Measurements from ENCODE around the gene BMP7.
A peak's percentile ranks its signal among the peaks of the same experiment; 100 is the strongest.

BMP7 gene

DNA sequence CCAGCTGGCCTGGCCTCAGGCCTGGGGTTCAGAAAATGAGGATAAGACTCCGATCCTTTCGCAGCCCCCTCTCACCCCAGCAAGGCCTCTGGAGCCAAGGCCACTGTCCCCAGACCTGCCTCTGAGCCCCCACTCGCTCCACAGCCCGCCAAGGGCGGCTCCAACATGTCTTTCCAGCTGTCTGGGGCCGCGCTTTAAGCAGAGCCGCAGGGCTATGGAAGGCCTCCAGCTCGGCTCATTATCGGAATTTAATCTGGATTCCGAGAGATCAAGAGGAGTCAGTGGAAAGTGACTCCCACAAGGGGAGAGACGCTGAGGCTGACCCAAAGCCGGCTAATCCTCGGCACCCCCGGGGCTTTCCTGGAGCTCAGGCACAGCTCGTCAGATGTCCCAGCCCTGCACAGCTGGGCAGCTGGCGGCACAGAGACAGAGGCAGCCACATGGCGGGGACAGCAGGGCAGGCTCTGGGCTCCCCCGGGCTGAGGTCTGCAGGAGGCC lies 41.8 kb downstream of the BMP7 start:
- DNase-seq: no peak

DNA sequence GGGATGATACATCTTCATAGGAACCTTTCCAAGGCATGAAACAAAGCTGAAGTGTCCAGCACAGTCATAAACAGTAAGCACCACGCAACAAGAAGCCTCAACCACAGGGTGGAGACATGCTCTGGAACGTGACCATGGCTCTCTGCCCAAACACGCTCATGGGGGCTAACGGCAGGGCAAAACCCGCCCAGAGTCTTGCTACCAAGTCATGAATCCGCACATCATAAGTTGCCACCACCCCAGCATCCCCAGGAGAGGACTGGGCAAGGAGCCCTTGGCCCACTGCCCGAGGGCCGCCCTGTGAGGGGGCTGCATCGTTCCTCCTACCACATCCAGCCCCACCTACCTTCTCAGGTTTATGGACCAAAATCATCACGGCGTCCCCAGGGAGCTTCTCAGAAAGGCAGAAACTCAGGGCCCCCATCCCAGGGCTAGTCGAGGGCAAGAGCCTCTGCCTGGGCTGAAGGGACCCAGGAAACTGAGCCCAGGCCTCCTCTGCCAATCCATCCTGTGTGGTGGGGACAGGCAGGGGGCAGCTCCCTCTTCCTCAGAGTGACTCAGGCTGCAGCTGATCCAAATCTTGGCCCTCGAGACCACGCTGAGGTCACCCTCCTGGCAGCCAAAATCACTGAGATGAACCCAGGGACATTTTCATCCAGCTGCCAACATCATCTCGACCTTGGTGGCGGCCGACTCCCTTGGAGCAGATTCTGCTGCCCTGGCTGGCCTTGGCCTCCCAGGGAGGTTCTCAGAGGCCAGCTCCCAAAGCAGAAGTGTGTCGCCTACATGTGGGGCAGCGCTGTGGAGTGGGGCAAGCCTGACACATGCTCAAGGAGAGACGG lies 42.6 kb downstream of the BMP7 start:
- DNase-seq: no peak

DNA sequence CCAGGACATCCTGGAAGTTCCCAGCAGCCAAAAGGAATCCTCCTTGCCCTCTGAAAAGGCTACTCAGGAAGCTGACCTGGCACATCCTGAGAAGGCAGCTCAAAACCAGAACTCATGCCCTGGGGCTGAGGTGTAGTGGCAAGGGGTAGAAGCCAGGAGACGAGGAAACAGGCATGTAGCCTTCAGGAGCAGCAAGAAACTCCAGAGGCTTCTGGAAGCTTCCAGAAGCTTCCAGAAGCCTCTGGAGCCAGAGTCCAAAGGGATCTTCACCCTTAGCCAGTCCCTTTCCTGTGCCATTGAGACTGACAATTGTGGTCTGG lies 43.9 kb downstream of the BMP7 start:
- DNase-seq: no peak

DNA sequence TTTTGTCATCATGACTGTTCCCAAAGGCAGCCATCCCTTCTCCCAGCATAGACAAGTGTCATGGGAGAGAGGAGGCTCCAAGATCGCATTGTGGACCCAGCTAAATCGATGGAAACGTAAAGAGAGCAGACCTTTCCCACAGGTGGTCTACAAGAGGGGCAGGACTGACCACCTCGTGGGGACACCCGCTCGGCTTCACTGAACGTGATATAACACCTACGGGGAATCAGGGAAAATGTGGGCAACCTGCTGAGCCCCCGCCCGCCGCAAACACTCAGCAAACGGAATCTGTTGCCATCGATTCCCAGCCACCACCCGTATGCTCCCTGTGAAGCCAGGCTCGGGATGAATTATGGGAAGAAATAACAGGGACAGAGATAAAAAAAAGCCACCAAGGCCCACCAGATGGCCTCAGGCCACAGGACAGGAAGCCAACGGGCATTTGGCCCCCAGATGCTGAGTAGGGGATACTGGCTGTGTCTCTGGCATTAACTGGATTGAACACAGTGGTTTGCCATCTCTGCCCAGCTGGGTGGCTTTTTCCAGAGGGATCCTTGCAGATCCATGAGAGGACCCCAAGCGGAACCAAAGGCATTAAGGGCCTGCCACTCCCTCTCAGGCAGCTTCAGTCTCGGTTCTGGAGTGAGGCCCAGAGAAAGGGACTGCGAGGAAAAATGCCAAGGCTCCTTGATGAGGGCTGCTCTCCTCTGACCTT lies 44.4 kb downstream of the BMP7 start:
- no peak for DNase-seq

DNA sequence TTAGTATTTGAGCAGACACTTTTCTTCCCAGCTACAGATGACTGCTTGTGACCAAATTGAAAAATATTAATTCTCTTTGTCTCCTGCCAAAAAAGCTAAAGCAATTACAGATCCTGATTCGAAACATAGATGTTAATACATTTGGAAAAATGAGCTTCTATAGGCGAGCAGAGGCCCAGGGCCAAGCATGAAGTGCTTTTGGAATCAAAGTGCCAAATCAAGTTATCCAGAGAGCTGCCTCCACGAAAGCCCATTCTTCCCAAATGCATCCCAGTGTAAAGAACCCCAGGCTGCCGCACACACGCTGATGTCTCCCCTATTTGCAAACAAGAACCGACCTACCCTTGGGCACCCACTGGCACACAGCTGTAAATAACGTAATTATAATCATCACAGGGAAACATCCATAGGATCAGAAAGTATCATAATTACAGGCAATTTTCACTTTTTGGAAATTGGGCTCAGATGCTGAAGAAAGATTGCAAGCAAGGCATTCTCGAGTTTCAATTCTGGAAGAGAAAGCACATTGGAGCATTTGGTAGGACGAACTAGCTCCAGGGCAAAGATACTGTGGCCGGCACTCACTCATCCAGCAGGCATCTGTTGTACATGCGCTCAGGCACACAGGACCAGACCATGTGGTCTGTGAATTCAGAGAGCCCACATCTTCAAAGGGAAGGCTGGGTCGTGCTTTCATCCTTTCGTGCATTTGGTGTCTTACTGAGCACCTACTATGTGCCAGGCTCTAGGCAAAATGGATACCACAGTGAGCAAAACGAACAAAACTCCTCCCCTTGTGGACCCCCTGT lies 45.9 kb downstream of the BMP7 start:
- DNase-seq: no peak

DNA sequence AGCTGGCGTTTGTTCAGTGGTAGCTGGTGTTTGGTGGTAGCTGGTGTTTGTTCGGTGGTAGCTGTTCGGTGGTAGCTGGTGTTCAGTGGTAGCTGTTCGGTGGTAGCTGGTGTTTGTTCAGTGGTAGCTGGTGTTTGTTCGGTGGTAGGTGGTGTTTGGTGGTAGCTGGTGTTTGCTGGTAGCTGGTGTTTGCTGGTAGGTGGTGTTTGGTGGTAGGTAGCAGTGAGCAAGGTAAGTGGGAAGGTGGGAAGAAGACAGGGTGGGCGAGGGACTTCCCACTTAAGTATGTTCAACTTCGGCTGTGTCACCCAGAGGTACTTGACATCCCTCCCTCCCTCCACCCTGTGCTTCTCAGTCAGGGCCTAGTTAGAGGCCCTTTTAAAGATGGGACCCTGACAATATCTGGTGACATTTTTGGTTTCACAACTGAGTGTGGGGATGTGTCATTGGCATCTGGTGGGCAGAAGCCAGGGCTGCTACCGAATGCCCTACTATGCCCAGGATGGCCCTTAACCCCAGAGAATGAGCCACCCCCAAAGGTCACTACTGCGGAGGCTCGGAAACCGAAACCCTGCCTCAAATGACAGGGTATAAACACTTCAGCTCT lies 47.3 kb downstream of the BMP7 start:
- no peak for DNase-seq

DNA sequence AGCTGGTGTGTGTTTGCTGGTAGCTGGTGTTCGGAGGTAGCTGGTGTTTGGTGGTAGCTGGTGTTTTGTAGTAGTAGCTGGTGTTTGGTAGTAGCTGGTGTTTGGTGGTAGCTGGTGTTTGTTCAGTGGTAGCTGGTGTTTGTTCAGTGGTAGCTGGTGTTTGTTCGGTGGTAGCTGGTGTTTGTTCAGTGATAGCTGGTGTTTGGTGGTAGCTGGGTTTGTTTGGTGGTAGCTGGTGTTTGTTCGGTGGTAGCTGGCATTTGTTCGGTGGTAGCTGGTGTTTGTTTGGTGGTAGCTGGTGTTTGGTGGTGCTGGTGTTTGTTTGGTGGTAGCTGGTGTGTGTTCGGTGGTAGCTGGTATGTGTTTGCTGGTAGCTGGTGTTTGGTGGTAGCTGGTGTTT lies 48.0 kb downstream of the BMP7 start:
- DNase-seq: no peak

DNA sequence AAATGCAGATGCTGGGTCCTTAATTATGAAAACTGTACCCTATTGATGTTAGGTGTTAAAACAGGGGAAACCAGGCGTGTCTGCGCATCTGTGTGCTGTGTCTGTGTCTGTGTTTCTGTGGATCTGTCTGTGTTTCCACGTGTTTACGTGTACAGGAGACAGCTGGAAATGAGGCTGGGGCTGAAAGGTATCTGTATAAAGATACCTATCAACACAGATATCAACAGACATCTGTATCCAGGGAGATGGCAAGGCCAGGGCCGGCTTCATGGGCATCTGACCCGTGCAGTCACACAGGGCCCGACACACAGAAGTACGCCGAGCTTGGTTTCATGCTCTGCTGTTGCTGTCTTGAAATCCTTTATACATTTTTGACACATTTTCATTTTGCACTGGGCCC lies 48.6 kb downstream of the BMP7 start:
- DNase-seq: no peak

DNA sequence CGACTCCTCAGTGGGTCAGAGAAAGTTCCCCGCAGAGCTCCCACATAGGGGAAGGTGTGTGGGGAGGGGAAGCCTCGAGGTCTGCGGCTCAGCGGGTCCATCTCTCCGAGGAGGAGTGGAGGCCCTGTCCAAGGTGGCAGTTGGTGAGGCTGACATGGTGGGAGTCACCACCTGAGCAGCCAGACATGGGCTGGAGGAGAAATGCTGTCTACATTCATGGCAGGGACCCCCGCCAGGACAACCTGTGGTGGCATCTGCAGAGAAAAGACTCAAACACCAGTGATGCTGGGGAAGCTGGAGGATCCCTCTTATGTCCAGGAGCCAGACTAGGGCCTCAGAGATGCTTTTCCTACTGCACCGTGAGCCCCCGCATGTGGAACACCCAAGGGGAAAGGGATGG lies 49.8 kb downstream of the BMP7 start:
- DNase-seq: no peak

DNA sequence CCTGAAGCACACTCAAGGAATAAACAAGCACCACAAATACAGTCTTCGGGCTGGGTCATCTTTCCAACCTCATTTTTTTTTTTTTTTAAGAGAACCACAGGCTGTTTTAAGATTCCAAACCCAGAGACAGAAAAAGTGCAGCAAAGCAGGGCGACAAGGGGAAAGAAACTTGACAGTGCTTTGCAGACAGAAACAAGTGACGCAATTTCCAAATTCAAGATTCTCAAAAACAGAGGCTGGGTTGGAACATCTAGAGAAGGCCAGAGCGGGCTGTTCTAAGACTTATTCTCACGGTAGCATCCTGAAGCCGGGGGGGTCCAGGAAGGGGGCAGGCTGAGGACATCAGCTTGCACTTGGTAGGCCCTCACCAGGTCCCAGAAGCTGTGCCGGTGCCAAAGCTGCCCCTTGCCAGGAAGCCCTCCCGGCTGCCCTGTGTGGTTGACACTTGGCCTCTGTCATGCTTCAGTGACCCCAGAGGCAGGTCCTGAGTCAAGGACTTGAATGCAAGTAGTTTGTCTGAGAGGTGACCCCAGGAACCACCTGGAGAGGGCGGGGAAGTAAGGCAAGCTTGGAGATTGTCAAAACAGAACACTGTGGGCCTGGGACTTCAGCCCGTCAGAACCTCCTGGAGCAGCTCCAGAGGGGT lies 50.5 kb downstream of the BMP7 start:
- DNase-seq: no peak

DNA sequence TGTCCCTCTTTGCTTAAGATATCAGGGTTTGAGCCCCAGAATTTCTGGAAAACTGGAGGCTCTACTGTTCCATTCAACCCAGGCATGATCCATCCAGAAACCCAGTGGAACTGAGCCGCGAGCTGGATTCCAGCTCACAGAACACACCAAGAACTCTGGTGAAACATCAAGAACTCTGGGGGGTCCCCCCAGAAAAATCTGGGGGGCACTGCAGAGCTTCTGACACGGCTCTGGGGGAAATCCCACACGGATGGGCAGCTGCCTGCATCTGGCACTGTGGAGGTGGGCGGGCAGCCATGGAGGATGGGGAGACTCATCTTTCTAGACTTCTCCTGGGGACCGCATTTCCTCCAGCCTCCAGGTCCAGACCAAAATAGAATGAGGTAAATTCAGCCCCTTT lies 51.0 kb downstream of the BMP7 start:
- DNase-seq: no peak

DNA sequence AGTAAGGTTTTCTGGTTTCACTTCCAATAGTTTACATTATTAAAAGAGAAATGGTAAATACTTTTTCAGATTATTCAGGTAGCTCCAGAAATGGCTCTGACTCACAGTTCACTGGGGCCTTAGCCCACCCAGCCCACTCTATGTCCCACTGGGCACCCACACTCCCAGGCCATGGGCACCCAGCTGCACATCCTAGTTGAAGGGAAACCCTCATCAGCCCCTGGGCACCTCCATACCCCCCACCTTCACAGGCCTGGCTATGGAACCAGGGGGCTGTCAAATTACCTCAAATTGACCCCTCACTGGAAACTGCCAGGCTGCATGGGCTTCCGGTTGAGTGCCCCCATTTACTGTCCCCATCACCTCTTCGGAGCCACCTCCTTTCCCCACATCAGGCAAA lies 51.5 kb downstream of the BMP7 start:
- DNase-seq: no peak

DNA sequence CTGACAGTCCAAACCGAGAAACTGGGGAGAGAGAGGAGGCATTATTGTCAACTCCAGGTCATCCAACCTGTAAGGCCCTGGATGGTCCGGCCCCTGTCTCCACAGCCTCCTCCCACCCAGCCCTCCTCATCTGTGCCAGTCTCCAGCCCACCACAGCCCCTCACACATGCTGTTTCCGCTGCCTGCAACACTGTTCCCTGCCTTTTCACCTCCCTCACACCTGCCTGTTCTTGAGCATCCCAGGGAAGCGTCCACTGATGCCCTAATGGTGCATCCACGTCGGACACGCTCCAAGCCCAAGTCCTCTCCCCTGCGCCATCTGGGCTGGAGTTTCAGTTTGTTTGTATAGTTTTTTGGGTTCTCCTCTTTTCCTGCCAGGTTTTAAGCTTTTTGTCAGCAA lies 52.0 kb downstream of the BMP7 start:
- DNase-seq: no peak

DNA sequence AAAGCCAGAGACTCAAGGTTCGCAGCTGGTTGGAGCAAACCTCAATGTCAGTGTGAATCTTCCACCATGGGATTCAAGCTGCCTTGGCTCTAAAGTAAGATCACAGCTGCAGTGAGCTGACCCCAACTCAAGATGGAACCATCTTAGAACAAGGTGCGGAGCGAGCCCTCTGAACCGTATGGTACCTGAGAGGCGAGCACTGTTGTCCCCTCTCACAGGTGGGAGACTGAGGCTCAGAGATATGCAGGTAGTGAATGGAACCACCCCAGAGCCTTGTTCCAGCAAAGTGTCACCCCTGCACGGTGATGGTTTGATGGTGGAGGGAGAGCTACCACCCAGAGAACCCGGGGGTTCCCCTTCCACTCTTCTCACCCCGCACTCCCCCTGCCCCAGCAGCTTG lies 52.5 kb downstream of the BMP7 start:
- no peak for DNase-seq

DNA sequence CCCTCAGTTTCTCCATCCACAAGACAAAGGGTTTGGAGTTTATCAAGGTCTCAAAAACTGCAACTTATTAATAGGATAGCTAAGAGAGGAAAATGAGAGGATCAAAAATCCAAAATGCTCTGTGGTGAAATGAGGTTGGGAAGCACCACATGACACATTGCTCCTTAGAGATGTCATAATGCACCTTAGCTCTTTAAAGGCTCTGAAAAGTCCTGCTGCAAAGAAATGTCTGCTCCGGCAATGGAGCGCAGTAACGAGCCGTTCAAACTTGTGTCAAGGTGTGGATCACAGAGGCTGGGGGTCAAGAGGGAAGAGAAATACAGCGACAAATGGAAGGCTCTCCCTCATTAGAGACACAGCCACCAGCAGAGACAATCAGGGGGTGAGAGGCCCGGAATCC lies 53.1 kb downstream of the BMP7 start:
- no peak for DNase-seq

DNA sequence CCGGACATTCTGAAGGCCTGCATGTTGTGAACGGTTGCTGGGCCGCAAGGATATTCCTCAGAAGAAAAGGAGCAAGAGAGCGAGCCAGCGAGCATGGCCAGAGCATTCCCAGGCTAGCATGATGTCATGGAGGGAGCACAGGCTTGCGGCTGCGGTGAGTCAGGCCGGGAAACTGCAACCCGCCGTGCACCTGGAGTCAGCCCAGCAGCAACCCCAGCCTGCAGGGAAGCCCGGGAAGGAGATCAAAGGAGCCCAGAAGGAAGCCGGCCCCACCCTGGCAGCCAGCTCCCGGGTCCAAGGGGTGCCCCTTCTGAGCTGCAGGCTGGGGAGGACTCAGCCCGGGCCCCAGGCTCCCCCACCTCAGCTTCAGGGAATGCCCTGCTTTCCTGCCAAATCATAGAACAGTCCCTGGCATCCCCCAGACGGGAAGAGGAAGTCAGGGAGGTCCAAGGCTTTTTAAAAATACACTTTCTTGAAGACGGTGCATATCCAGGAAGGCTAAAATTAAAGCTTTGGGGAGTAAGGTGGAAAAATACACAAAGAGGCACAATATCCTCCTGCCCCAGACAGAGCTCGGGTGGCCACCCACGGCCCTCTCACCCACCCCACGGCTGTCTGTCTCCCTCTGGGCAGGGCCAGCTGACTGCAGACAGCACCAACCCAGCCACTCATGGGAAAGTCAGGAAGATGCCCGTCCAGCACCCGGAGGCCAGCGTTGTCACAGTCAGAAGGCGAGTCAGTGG lies 53.7 kb downstream of the BMP7 start:
- no peak for DNase-seq

DNA sequence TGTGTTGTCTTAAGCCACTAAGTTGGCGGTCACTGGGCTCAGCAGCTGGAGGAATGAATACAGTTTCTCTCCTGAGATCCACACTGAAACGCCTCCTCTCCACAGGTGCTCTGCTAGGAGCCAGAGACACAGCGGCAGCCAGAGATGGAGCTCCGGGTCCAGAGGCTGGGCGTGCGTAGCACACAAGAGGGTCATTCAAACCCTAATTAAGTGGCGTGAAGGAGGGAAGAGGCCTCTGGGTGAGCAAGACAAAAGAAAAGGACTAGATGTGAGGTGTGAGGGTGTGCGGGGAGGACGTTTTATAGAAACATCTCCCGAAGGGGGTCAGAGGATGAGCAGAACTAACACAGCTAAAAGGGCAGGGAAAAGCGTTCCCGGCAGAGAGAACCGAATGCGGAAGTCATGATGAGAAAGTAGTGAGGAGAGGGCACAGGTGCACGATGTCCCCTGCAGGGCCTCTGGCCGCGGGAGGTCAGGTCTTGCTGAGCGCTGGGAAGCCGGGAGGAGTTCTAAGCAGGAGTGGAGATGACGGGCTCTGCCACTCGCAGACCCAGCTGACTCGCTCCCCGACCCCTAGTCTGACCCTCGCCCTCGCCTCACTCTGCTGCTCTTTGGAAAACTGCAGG lies 54.4 kb downstream of the BMP7 start:
- peak; percentile 30 for DNase-seq

DNA sequence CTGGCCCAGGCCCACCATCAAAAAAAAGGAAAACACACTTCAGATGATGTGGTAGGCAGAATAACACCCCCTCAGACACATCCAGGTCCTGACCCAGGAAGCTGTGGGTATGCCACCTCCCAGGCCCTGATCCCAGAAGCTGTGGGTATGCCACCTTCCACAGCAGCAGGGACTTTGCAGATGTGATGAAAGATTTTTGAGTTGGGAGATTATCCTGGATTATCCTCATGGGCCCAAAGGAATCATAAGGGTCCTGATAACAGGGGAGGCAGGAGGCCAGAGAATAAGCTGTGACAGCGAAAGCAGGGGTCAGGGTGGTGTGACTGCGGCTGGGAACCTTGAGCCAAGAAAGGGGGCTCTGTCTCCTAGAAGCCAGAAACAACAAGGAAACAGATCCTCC lies 55.0 kb downstream of the BMP7 start:
- no peak for DNase-seq

DNA sequence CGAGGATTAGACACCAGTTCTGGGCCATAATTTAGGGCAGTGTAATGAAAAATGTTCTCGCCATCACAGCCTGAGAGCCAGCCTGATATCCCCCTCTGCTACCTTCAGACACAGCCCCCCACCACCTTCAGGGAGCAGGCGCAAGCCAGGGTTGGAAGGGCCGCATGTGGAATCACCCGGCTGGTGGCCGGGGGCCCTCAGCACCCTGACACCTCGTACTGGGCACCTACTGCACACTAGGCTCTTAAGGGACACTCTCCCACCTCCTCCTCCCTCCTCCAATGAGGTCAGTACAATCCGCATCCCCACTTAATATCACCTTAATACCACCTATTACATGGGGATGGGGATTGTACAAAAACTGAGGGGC lies 55.5 kb downstream of the BMP7 start:
- no peak for DNase-seq

DNA sequence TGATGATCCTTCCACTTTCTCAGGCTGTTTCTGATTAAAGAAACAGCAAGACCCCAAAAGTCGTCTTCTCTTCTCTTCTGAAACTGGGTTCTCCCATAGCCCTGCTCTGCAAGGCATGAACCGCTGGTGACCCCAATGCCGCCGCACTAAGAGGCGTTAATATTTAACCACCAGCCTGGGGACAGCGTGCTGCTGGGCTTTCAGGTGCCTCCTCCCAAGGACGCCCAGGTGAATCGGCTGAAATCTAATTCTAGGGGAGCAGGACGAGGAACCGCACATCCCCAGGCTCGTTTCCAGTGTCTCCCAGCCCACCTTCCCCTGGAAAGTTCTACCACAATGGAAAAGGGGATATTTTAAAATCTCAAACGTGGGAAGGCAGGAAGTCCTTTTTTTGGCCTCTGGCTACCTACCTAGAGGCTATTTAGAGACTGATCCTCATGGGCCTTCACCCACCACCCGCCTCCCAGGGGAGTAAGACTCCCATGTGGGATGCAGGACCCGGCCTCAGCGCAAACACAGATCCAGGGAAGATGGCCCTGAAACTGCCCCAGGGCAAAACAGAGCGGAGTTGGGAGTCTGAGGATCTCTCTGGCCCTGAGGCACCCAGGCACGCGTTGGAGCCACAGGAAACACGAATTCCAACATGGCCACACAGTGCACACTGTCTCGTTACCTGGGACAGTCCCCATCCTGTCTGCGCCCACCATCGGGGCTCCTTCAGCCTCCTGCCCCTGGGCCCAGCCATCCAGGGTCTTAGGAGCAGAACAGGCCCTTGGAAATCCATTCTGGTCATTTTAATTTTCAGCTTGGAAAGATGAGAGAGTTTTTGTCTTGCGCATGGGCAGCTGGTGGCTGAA lies 56.2 kb downstream of the BMP7 start:
- no peak for DNase-seq

DNA sequence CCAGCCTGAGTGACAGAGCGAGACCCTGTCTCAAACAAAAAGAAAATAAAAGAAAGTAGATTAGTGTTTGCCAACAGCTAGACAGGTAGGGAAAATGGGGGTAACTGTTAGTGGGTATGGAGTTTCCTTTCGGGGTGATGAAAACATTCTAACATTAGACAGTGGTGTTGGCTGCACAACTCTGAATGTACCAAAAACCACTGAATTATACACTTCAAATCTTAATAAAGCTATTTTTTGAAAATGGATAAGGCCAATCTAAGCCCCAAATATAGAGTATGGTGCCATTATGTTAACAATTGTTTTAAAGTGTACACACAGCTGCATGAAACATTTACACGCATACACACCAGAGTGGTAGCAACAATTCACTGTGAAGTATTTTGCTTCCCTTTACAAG lies 57.0 kb downstream of the BMP7 start:
- no peak for DNase-seq

Measured in NCI-H187 treated with DMSO at 0.1 percent for 48 hours (cell line).